Colonic mucosa (tissue), 4 donors: Measurements from ENCODE around the gene LRFN2. TPM values are rescaled to one million over a fixed set of nuclear protein-coding genes. Genes with fewer than 3 reads are reported as not detected.

Source experiments
- DNase-seq: peaks from one replicate; pipeline ENCODE4 v3.0.0-alpha.2; 2020
- H3K27ac ChIP-seq: fragments of 200-600 bp; one replicate; pipeline ENCODE4 v1.8.0; 2021
- H3K27me3 ChIP-seq: fragments of 200-600 bp; one replicate; pipeline ENCODE4 v1.8.0; 2021
- H3K36me3 ChIP-seq: fragments of 200-600 bp; one replicate; pipeline ENCODE4 v1.8.0; 2021
- H3K4me1 ChIP-seq: fragments of 200-600 bp; one replicate; pipeline ENCODE4 v1.8.0; 2021; ENCODE audit warnings: mild to moderate bottlenecking
- H3K4me3 ChIP-seq: fragments of 200-600 bp; one replicate; pipeline ENCODE4 v1.8.0; 2021
- H3K9ac ChIP-seq, 2 donors: one replicate each; pipeline ENCODE4 v1.7.0; 2013; ENCODE audit warnings: control low read depth in 2 of 2, low read depth in 2 of 2, low read length in 2 of 2
- H3K9me3 ChIP-seq: fragments of 200-600 bp; one replicate; pipeline ENCODE4 v1.8.0; 2021
- CTCF ChIP-seq: fragments of 200-600 bp; IDR thresholded peaks from one replicate; pipeline ENCODE4 v1.8.0; 2022; ENCODE audit warnings: antibody characterized with exemption, mild to moderate bottlenecking
- intact Hi-C: fragments of 100-400 bp; cut with DNase I; formaldehyde crosslinking; loops from one replicate; pipeline ENCODE4 v1.14.1; 2022
- total RNA-seq, 2 donors: library from RNA; stranded (reverse); fragmentation: NEBNext Ultra II Directional in 1 of 2; extraction: Animal tissue kit (Norgen Biotek cat#: 25700) in 1 of 2; gene quantifications; one replicate each; pipeline ENCODE4 v1.2.1, GENCODE V29; 2021
- donor health status: healthy.
- donor health status: DM: no; HTN: no; CAD: no.
- donor health status: DM: no; HTN: no; CAD: no.

The LRFN2 gene
- total RNA-seq, 2 donors from 2014 or later: 0.21 to 0.22 TPM

- no peaks in the 10 kb centered on the region for H3K9me3 ChIP-seq
- intact Hi-C loops: no loop called here
- no peak overlapping the region for H3K27ac ChIP-seq
- no peak for DNase-seq
- TF ChIP-seq CTCF: no peak
- H3K36me3 ChIP-seq: no peaks in the 10 kb centered on the region
- no peaks in the 10 kb centered on the region for H3K27me3 ChIP-seq
- no peaks in the 10 kb centered on the region for H3K4me1 ChIP-seq
- H3K9ac ChIP-seq: no peak overlapping the region
- no peak overlapping the region for H3K4me3 ChIP-seq
Observed at GRCh38 chr6:40358473-40359460, 228.4 kb downstream of the LRFN2 start.

- Histone ChIP-seq H3K4me3 (no peak overlapping the region), H3K4me1 (no peaks in the 10 kb centered on the region), H3K36me3 (no peaks in the 10 kb centered on the region), H3K9ac (no peak overlapping the region), H3K27ac (no peak overlapping the region), H3K27me3 (no peaks in the 10 kb centered on the region), H3K9me3 (no peaks in the 10 kb centered on the region)
- DNase-seq: no peak
- intact Hi-C loops: no loop called here
- TF ChIP-seq CTCF: no peak
Observed at GRCh38 chr6:40356242-40356910, 230.8 kb downstream of the LRFN2 start.

GRCh38 chr6:40355532-40355931, 231.6 kb downstream of the LRFN2 start:
- no peak overlapping the region for H3K27ac ChIP-seq
- H3K9ac ChIP-seq: no peak overlapping the region
- no peak for DNase-seq
- intact Hi-C loops: no loop called here
- H3K9me3 ChIP-seq: no peaks in the 10 kb centered on the region
- TF ChIP-seq CTCF: no peak
- H3K27me3 ChIP-seq: no peaks in the 10 kb centered on the region
- no peaks in the 10 kb centered on the region for H3K36me3 ChIP-seq
- H3K4me1 ChIP-seq: no peaks in the 10 kb centered on the region
- H3K4me3 ChIP-seq: no peak overlapping the region

- no peak for DNase-seq
- H3K9ac ChIP-seq: no peak overlapping the region
- intact Hi-C loops: no loop called here
- no peak overlapping the region for H3K4me3 ChIP-seq
- H3K36me3 ChIP-seq: no peaks in the 10 kb centered on the region
- no peak for TF ChIP-seq CTCF
- H3K27me3 ChIP-seq: no peaks in the 10 kb centered on the region
- H3K27ac ChIP-seq: no peak overlapping the region
- no peaks in the 10 kb centered on the region for H3K4me1 ChIP-seq
- H3K9me3 ChIP-seq: no peaks in the 10 kb centered on the region
Observed at GRCh38 chr6:40355066-40355465, 232.1 kb downstream of the LRFN2 start.

GRCh38 chr6:40353967-40354452, 233.2 kb downstream of the LRFN2 start:
- intact Hi-C loops: no loop called here
- no peak for DNase-seq
- no peak overlapping the region for H3K27ac ChIP-seq
- no peak overlapping the region for H3K9ac ChIP-seq
- H3K4me3 ChIP-seq: no peak overlapping the region
- no peaks in the 10 kb centered on the region for H3K36me3 ChIP-seq
- TF ChIP-seq CTCF: no peak
- no peaks in the 10 kb centered on the region for H3K4me1 ChIP-seq
- H3K9me3 ChIP-seq: no peaks in the 10 kb centered on the region
- no peaks in the 10 kb centered on the region for H3K27me3 ChIP-seq
